HepG2 (cell line): ENCODE data around the gene HSPA1L. TPM values are rescaled to one million over a fixed set of nuclear protein-coding genes. Genes with fewer than 3 reads are reported as not detected.
A peak's percentile ranks its signal among the peaks of the same experiment; 100 is the strongest.

Source experiments
- ADNP ChIP-seq: sonication (generic); formaldehyde crosslinking; IDR thresholded peaks from 2 replicates; pipeline ENCODE4 v1.4.0; 2020; ENCODE audit warnings: missing genetic modification reagents
- BORCS8-MEF2B ChIP-seq: sonication (generic); formaldehyde crosslinking; IDR thresholded peaks from 2 replicates; pipeline ENCODE4 v1.8.0; 2022; ENCODE audit warnings: mild to moderate bottlenecking, missing genetic modification reagents
- CBX1 ChIP-seq: IDR thresholded peaks from one replicate; pipeline ENCODE4 v1.6.1; 2016; ENCODE audit warnings: antibody characterized with exemption, low read depth
- EHMT2 ChIP-seq: fragments of 200-600 bp; sonication (generic); IDR thresholded peaks from 2 replicates; pipeline ENCODE4 v1.7.0; 2017; ENCODE audit warnings: antibody characterized with exemption, low read depth, low read length, borderline replicate concordance
- HMG20A ChIP-seq: IDR thresholded peaks from 2 replicates; pipeline ENCODE4 v1.6.1; 2016; ENCODE audit warnings: borderline replicate concordance
- HOXA7 ChIP-seq: sonication (generic); formaldehyde crosslinking; IDR thresholded peaks from 2 replicates; pipeline ENCODE4 v1.8.1; 2022; ENCODE audit warnings: mild to moderate bottlenecking, missing genetic modification reagents, moderate library complexity
- JUNB ChIP-seq: sonication (generic); formaldehyde crosslinking; IDR thresholded peaks from 2 replicates; pipeline ENCODE4 v1.8.0; 2022; ENCODE audit warnings: missing genetic modification reagents, mild to moderate bottlenecking, borderline replicate concordance
- NFYC ChIP-seq: IDR thresholded peaks from 2 replicates; pipeline ENCODE4 v1.6.1; 2016; ENCODE audit warnings: missing genetic modification reagents, missing compliant biosample characterization
- RAD51 ChIP-seq: fragments of 450-650 bp; IDR thresholded peaks from 2 replicates; pipeline ENCODE4 v1.6.1; 2016; ENCODE audit warnings: borderline replicate concordance
- TCF12 ChIP-seq, 2 experiments: fragments of 450-650 bp in 1 of 2; sonication (generic) in 1 of 2; formaldehyde crosslinking in 1 of 2; IDR thresholded peaks; 2 replicates each; pipeline versions ENCODE4 v1.6.1 to v1.8.0; 2017 to 2022; ENCODE audit warnings: antibody characterized with exemption in 1 of 2, mild to moderate bottlenecking in 1 of 2, missing genetic modification reagents in 1 of 2, moderate library complexity in 1 of 2
- TOPORS ChIP-seq: sonication (generic); formaldehyde crosslinking; IDR thresholded peaks from 2 replicates; pipeline ENCODE4 v1.8.0; 2023; ENCODE audit warnings: mild to moderate bottlenecking, missing genetic modification reagents
- ZFAT ChIP-seq: sonication (generic); formaldehyde crosslinking; conservative IDR thresholded peaks from 2 replicates; pipeline ENCODE4 v1.8.1; 2023; ENCODE audit warnings: missing genetic modification reagents, inconsistent platforms
- ZNF124 ChIP-seq: sonication (generic); formaldehyde crosslinking; IDR thresholded peaks from 2 replicates; pipeline ENCODE4 v1.4.0; 2020; ENCODE audit warnings: missing genetic modification reagents
- ZNF235 ChIP-seq: sonication (generic); formaldehyde crosslinking; IDR thresholded peaks from 2 replicates; pipeline ENCODE4 v1.8.1; 2023; ENCODE audit warnings: mild to moderate bottlenecking, missing genetic modification reagents, borderline replicate concordance
- ZNF292 ChIP-seq: sonication (generic); formaldehyde crosslinking; IDR thresholded peaks from 2 replicates; pipeline ENCODE4 v1.8.1; 2022; ENCODE audit warnings: mild to moderate bottlenecking, low read depth, missing genetic modification reagents, borderline replicate concordance
- ZNF713 ChIP-seq: sonication (generic); formaldehyde crosslinking; IDR thresholded peaks from 2 replicates; pipeline ENCODE4 v1.4.0; 2020; ENCODE audit warnings: mild to moderate bottlenecking, missing genetic modification reagents
- ZNF720 ChIP-seq: sonication (generic); formaldehyde crosslinking; IDR thresholded peaks from 2 replicates; pipeline ENCODE4 v1.4.0; 2020; ENCODE audit warnings: missing genetic modification reagents
- polyA plus RNA-seq, 8 experiments: library from polyadenylated mRNA; depleted of rRNA in 3 of 8; stranded (reverse) in 7 of 8; unstranded in 1 of 8; fragments of >200 nt; fragmentation: Illumina TruSeq in 4 of 8; extraction: Trizol in 4 of 8; gene quantifications; 2 replicates each; pipeline versions ENCODE4 v1.2.1 to v1.2.3, GENCODE V29; 2011 to 2016; ENCODE audit warnings: low read depth in 4 of 8, missing spikeins in 1 of 8, mixed read lengths in 1 of 8; ENCODE audit not compliant: insufficient read depth in 1 of 8
- total RNA-seq, 5 experiments: library from RNA; depleted of rRNA; stranded (reverse); fragments of >200 nt; fragmentation: Illumina TruSeq; extraction: Trizol; gene quantifications; 2 replicates each; pipeline ENCODE4 v1.2.3, GENCODE V29; 2016; ENCODE audit warnings: low read depth in 1 of 5
- TF ChIP-seq, protein P1 (sequence below): sonication (generic); formaldehyde crosslinking; IDR thresholded peaks from 2 replicates; pipeline ENCODE4 v1.9.0; 2021; ENCODE audit warnings: missing genetic modification reagents, mild to moderate bottlenecking, borderline replicate concordance
- TF ChIP-seq, protein P2 (sequence below): sonication (generic); formaldehyde crosslinking; IDR thresholded peaks from 2 replicates; pipeline ENCODE4 v1.4.0; 2020; ENCODE audit warnings: mild to moderate bottlenecking, missing genetic modification reagents
- TF ChIP-seq, protein P3 (sequence below): sonication (generic); formaldehyde crosslinking; IDR thresholded peaks from 2 replicates; pipeline ENCODE4 v1.4.0; 2020; ENCODE audit warnings: missing genetic modification reagents, mild to moderate bottlenecking, borderline replicate concordance

Gene HSPA1L
- total and polyA plus RNA-seq, 2 of the 13 experiments (the other 11 are each of a cell fraction or from before 2014, with no cell fraction given), result 0.55 to 1.0 TPM

- TF ChIP-seq ADNP (CRISPR knock-in tag) (0 out of 2 replicates have a peak, but pooled peaks have one; percentile 38), EHMT2 (no peak), CBX1 (peak; percentile 84), HMG20A (CRISPR knock-in tag) (no peak; the same call in 1 of the 2 replicates), TOPORS (CRISPR knock-in tag) (peak; percentile 75), HOXA7 (CRISPR knock-in tag) (no peak), ZNF713 (CRISPR knock-in tag) (no peak), BORCS8-MEF2B (CRISPR knock-in tag) (peak; percentile 95), TCF12 (IDR thresholded peaks at IDR 0.05) (no peak), TCF12 (CRISPR knock-in tag; IDR thresholded peaks at IDR 0.05) (peak; percentile 55; the same call in 1 of the 2 replicates), NFYC (CRISPR knock-in tag) (peak; percentile 37; the same call in 1 of the 2 replicates), ZNF292 (CRISPR knock-in tag) (no peak), ZFAT (CRISPR knock-in tag) (no peak), ZNF720 (CRISPR knock-in tag) (no peak), JUNB (no peak), ZNF235 (peak; percentile 67; the same call in 1 of the 2 replicates), ZNF124 (CRISPR knock-in tag) (peak; percentile 88; the same call in 1 of the 2 replicates), RAD51 (no peak)
- TF ChIP-seq, protein P1, sequence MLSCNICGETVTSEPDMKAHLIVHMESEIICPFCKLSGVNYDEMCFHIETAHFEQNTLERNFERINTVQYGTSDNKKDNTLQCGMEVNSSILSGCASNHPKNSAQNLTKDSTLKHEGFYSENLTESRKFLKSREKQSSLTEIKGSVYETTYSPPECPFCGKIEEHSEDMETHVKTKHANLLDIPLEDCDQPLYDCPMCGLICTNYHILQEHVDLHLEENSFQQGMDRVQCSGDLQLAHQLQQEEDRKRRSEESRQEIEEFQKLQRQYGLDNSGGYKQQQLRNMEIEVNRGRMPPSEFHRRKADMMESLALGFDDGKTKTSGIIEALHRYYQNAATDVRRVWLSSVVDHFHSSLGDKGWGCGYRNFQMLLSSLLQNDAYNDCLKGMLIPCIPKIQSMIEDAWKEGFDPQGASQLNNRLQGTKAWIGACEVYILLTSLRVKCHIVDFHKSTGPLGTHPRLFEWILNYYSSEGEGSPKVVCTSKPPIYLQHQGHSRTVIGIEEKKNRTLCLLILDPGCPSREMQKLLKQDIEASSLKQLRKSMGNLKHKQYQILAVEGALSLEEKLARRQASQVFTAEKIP (CRISPR knock-in tag), result no peak
- TF ChIP-seq, protein P2, sequence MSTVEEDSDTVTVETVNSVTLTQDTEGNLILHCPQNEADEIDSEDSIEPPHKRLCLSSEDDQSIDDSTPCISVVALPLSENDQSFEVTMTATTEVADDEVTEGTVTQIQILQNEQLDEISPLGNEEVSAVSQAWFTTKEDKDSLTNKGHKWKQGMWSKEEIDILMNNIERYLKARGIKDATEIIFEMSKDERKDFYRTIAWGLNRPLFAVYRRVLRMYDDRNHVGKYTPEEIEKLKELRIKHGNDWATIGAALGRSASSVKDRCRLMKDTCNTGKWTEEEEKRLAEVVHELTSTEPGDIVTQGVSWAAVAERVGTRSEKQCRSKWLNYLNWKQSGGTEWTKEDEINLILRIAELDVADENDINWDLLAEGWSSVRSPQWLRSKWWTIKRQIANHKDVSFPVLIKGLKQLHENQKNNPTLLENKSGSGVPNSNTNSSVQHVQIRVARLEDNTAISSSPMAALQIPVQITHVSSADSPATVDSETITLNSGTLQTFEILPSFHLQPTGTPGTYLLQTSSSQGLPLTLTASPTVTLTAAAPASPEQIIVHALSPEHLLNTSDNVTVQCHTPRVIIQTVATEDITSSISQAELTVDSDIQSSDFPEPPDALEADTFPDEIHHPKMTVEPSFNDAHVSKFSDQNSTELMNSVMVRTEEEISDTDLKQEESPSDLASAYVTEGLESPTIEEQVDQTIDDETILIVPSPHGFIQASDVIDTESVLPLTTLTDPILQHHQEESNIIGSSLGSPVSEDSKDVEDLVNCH (CRISPR knock-in tag), result peak; percentile 29
- TF ChIP-seq, protein P3, sequence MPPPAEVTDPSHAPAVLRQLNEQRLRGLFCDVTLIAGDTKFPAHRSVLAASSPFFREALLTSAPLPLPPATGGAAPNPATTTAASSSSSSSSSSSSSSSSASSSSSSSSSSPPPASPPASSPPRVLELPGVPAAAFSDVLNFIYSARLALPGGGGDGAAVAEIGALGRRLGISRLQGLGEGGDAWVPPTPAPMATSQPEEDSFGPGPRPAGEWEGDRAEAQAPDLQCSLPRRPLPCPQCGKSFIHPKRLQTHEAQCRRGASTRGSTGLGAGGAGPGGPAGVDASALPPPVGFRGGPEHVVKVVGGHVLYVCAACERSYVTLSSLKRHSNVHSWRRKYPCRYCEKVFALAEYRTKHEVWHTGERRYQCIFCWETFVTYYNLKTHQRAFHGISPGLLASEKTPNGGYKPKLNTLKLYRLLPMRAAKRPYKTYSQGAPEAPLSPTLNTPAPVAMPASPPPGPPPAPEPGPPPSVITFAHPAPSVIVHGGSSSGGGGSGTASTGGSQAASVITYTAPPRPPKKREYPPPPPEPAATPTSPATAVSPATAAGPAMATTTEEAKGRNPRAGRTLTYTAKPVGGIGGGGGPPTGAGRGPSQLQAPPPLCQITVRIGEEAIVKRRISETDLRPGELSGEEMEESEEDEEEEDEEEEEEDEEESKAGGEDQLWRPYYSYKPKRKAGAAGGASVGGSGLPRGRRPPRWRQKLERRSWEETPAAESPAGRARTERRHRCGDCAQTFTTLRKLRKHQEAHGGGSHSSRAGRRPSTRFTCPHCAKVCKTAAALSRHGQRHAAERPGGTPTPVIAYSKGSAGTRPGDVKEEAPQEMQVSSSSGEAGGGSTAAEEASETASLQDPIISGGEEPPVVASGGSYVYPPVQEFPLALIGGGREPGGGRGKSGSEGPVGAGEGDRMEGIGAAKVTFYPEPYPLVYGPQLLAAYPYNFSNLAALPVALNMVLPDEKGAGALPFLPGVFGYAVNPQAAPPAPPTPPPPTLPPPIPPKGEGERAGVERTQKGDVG, result no peak
Measured at GRCh38 chr6:31806470-31807272, 8.4 kb downstream of the HSPA1L start, which contains the start of gene LSM2 (continued).
